IgD-negative memory B cell (primary cell): ENCODE measurements around the gene NLRP11. TPM values are rescaled to one million over a fixed set of nuclear protein-coding genes. Genes with fewer than 3 reads are reported as not detected.

Experiments used
- H3K27ac Mint-ChIP-seq, 3 donors: one replicate each; pipeline ENCODE4 v1.8.0; 2020 to 2022; ENCODE audit warnings: mild to moderate bottlenecking in 3 of 3, mixed read lengths in 3 of 3, moderate library complexity in 1 of 3
- H3K27me3 Mint-ChIP-seq: one replicate; pipeline ENCODE4 v1.8.0; 2021; ENCODE audit warnings: mixed read lengths
- H3K36me3 Mint-ChIP-seq: one replicate; pipeline ENCODE4 v1.8.0; 2020; ENCODE audit warnings: mild to moderate bottlenecking, mixed read lengths
- H3K4me1 Mint-ChIP-seq, 3 donors: one replicate each; pipeline ENCODE4 v1.8.0; 2020 to 2022; ENCODE audit warnings: mixed read lengths in 3 of 3, mild to moderate bottlenecking in 1 of 3
- H3K4me3 Mint-ChIP-seq, 4 donors: one replicate each; pipeline ENCODE4 v1.8.0; 2020 to 2022; ENCODE audit warnings: mild to moderate bottlenecking in 4 of 4, mixed read lengths in 4 of 4, moderate library complexity in 3 of 4
- H3K9me3 Mint-ChIP-seq, 3 donors: one replicate each; pipeline ENCODE4 v1.8.0; 2020 to 2021; ENCODE audit warnings: mixed read lengths in 3 of 3, mild to moderate bottlenecking in 1 of 3
- polyA plus RNA-seq: library from polyadenylated mRNA; unstranded; fragments of 300-500 nt; fragmentation: Illumina TruSeq; gene quantifications from one replicate; pipeline ENCODE4 v1.2.3, GENCODE V29; 2021

NLRP11 gene
- polyA plus RNA-seq: 0.20 TPM

DNA sequence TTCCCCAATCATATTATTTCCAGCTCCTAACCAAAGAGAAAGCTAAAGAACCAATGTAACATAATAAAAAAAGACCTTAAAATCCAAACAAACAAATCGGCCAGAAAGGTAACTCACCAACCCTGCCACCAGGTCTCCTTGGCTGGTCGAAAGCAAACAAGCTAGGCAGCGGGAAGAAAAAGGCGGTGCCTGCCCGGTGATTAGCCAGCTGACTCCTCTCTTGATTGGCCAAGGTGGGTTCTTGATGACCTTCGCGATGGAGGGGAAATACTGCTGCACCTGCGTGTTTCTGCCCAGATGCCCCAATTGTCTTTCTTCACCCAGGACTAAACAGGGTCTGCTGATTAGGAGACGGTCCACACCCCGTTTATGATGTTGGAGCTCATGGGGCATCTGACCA is at the start of gene NLRP11:
TSS of gene NLRP11 (minus strand) at position 154 of the 400 bp plus-strand sequence. CDS start 13,825 bp downstream, outside the sequence.
- Mint-ChIP-seq H3K36me3 (peaks cover 2% of the 10 kb centered on the region), H3K4me1 (peaks cover 0 to 3% (median 0%) of the 10 kb centered on the region in 3 donors), H3K27ac (no peak within 1 kb of the TSS), H3K4me3 (no peak within 1 kb of the TSS), H3K27me3 (peaks cover 2% of the 10 kb centered on the region), H3K9me3 (peaks cover 0 to 2% (median 0%) of the 10 kb centered on the region in 3 donors)

DNA sequence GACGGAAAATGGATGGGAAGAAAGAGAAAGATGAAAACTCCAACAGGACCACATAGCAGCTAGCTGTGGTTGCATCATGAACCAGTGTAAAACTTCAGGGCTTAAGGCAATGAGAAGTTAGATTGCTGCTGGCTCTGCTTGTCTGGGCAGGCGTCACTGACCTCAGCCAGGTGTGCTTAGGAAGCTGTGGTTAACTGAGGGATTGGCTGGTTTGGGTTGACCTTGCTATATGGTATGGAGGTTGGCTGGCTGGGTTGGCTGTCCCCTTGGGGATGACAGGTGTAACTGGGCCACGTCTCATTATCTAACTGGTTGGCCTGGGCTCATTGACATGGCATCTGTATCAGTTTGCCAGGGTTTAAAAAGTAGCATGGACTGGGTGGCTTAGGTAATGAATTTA is 45.4 kb upstream of the NLRP11 start:
- peaks cover 11 to 22% (median 13%) of the 10 kb centered on the region in 3 donors for H3K9me3 Mint-ChIP-seq
- H3K27ac Mint-ChIP-seq: peak overlapping the region in 1 of 3 donors; percentile 3
- H3K4me1 Mint-ChIP-seq: no peaks in the 10 kb centered on the region
- H3K27me3 Mint-ChIP-seq: no peaks in the 10 kb centered on the region
- no peaks in the 10 kb centered on the region for H3K36me3 Mint-ChIP-seq
- no peak overlapping the region for H3K4me3 Mint-ChIP-seq

DNA sequence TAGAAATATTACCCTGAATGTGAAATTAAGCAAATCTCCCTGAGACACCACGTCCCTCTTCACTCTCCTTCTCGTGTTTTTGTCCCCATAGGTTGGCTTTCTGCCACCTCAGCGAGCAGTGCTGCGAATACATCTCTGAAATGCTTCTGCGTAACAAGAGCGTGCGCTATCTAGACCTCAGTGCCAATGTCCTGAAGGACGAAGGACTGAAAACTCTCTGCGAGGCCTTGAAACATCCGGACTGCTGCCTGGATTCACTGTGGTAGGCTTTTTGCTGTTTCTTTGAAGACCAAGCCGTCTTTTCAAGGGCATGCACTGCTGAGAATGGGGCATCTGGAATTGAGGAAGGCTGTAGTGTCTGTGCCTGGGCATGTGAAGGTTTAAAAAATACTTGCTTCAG is 38.9 kb upstream of the NLRP11 start:
- peaks cover 2% of the 10 kb centered on the region for H3K27me3 Mint-ChIP-seq
- H3K4me3 Mint-ChIP-seq: no peak overlapping the region
- peaks cover 3% of the 10 kb centered on the region for H3K36me3 Mint-ChIP-seq
- H3K4me1 Mint-ChIP-seq: no peaks in the 10 kb centered on the region
- H3K9me3 Mint-ChIP-seq: peaks cover 5 to 9% (median 5%) of the 10 kb centered on the region in 3 donors
- no peak overlapping the region for H3K27ac Mint-ChIP-seq

DNA sequence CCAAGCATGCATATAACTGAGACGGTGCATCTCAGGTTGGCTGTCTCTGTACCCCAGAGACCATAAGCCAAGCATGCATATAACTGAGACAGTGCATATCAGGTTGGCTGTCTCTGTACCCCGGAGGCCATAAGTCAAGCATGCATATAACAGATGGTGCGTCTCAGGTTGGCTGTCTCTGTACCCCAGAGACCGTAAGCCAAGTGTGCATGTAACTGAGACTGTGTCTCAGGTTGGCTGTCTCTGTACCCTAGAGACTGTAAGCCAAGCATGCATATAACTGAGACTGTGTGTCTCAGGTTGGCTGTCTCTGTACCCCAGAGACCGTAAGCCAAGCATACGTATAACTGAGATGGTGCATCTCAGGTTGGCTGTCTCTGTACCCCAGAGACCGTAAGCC is 35.3 kb upstream of the NLRP11 start:
- no peak overlapping the region for H3K4me3 Mint-ChIP-seq
- H3K9me3 Mint-ChIP-seq: peaks cover 4 to 12% (median 5%) of the 10 kb centered on the region in 3 donors

DNA sequence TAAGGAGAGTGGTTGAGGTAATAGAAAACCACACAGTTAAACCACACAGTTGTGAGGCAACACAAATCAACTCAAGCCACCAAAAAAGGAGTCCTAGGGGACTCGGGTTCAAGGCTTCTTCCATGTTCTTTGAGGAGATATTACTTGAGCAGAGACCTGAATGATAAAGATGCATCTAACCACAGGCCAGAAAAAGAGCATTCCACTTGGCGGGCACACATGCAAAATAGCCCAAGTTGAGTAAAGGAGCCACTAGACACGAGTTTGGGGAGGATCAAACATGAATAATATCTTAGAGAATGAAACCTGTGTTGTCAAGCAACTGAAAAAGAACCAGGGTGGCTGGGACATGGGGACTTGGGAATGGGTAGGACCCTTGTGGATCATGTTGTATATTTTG is 34.7 kb upstream of the NLRP11 start:
- no peaks in the 10 kb centered on the region for H3K4me1 Mint-ChIP-seq
- peaks cover 4 to 12% (median 5%) of the 10 kb centered on the region in 3 donors for H3K9me3 Mint-ChIP-seq
- no peak overlapping the region for H3K27ac Mint-ChIP-seq
- peaks cover 2% of the 10 kb centered on the region for H3K27me3 Mint-ChIP-seq
- peaks cover 3% of the 10 kb centered on the region for H3K36me3 Mint-ChIP-seq
- no peak overlapping the region for H3K4me3 Mint-ChIP-seq

More for the DNA sequence above, 35.3 kb upstream of the NLRP11 start:
- Mint-ChIP-seq H3K4me1 (no peaks in the 10 kb centered on the region), H3K27me3 (peaks cover 2% of the 10 kb centered on the region), H3K36me3 (peaks cover 3% of the 10 kb centered on the region), H3K27ac (no peak overlapping the region)

DNA sequence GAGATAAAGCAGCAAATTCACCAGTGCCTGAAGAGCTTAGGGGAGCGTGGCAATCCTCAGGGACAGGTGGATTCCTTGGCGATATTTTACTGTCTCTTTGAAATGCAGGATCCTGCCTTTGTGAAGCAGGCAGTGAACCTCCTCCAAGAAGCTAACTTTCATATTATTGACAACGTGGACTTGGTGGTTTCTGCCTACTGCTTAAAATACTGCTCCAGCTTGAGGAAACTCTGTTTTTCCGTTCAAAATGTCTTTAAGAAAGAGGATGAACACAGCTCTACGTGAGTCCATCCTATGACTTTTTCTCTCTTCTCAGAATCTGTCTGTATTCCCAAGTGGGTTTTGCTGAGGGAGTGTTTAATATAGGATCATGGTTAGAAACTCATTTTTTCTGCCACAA is 27.2 kb upstream of the NLRP11 start:
- no peak overlapping the region for H3K4me3 Mint-ChIP-seq
- H3K4me1 Mint-ChIP-seq: peaks cover 10 to 23% (median 18%) of the 10 kb centered on the region in 3 donors
- peaks cover 1% of the 10 kb centered on the region for H3K36me3 Mint-ChIP-seq
- H3K27me3 Mint-ChIP-seq: peaks cover 3% of the 10 kb centered on the region
- peaks cover 0 to 1% (median 0%) of the 10 kb centered on the region in 3 donors for H3K9me3 Mint-ChIP-seq
- peak overlapping the region in 1 of 3 donors; percentile 39 for H3K27ac Mint-ChIP-seq

DNA sequence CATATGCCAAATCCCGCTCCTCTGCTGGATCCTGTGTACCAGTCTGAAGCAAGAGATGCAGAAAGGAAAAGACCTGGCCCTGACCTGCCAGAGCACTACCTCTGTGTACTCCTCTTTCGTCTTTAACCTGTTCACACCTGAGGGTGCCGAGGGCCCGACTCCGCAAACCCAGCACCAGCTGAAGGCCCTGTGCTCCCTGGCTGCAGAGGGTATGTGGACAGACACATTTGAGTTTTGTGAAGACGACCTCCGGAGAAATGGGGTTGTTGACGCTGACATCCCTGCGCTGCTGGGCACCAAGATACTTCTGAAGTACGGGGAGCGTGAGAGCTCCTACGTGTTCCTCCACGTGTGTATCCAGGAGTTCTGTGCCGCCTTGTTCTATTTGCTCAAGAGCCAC is 26.6 kb upstream of the NLRP11 start:
- Mint-ChIP-seq H3K4me3 (no peak overlapping the region), H3K27me3 (peaks cover 3% of the 10 kb centered on the region), H3K4me1 (peaks cover 12 to 25% (median 18%) of the 10 kb centered on the region in 3 donors), H3K9me3 (peaks cover 0 to 1% (median 0%) of the 10 kb centered on the region in 3 donors), H3K36me3 (peaks cover 1% of the 10 kb centered on the region), H3K27ac (peak overlapping the region in 2 of 3 donors; percentile 43 to 46)

DNA sequence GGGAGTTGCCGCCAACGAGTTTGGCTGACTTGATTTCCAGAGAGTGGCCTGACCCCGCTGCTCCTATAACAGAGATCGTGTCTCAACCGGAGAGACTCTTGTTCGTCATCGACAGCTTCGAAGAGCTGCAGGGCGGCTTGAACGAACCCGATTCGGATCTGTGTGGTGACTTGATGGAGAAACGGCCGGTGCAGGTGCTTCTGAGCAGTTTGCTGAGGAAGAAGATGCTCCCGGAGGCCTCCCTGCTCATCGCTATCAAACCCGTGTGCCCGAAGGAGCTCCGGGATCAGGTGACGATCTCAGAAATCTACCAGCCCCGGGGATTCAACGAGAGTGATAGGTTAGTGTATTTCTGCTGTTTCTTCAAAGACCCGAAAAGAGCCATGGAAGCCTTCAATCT is 26.2 kb upstream of the NLRP11 start:
- Mint-ChIP-seq H3K4me1 (peaks cover 12 to 25% (median 18%) of the 10 kb centered on the region in 3 donors), H3K36me3 (peaks cover 1% of the 10 kb centered on the region)

DNA sequence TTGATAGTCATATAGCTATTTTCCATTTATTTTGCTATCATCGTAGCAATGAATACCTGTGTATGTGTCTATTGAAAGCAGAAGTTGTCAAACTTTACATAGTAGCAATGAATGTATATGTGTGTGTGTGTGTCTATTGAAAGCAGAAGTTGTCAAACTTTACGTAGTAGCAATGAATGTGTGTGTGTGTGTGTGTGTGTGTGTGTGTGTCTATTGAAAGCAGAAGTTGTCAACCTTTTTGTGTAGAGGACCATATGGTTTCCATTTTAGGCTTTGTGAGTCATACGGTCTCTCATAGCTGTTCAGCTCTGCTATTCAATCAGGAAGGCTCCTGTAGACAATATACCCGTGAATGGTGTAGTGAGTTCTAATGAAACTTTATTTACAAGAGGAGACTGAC is 25.4 kb upstream of the NLRP11 start:
- peaks cover 0 to 1% (median 0%) of the 10 kb centered on the region in 3 donors for H3K9me3 Mint-ChIP-seq
- H3K27me3 Mint-ChIP-seq: peaks cover 3% of the 10 kb centered on the region
- peak overlapping the region in 3 of 4 donors; percentile 3 to 65 (median 7) for H3K4me3 Mint-ChIP-seq
- H3K4me1 Mint-ChIP-seq: peaks cover 12 to 25% (median 18%) of the 10 kb centered on the region in 3 donors
- peaks cover 1% of the 10 kb centered on the region for H3K36me3 Mint-ChIP-seq
- peak overlapping the region; percentile 27 to 47 (median 43) for H3K27ac Mint-ChIP-seq

More for the DNA sequence above, 26.2 kb upstream of the NLRP11 start:
- Mint-ChIP-seq H3K27me3 (peaks cover 3% of the 10 kb centered on the region), H3K9me3 (peaks cover 0 to 1% (median 0%) of the 10 kb centered on the region in 3 donors), H3K27ac (peak overlapping the region in 1 of 3 donors; percentile 43), H3K4me3 (no peak overlapping the region)

DNA sequence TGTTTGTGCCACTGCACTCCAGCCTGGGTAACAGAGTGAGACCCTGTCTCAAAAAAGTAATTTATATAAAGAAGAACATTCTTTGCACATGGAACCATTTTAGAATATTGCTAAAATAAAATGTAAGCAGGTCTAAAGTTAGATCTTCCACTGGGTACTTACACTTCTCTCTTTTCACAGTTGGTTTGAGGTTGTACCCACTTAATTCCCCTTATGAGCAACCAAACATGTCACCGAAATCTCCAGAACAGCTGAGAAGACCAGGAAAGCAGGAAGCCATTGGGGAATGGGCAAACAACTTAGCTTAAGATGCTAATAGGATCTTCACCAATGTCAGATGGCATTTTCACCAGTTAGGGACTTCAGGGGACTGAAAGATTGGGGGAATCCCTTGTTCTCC is 23.4 kb upstream of the NLRP11 start:
- Mint-ChIP-seq H3K4me1 (peaks cover 12 to 25% (median 18%) of the 10 kb centered on the region in 3 donors), H3K4me3 (peak overlapping the region in 1 of 4 donors; percentile 43), H3K36me3 (peaks cover 1% of the 10 kb centered on the region), H3K27me3 (peaks cover 3% of the 10 kb centered on the region), H3K9me3 (peaks cover 0 to 1% (median 0%) of the 10 kb centered on the region in 3 donors), H3K27ac (peak overlapping the region in 2 of 3 donors; percentile 2 to 14)

DNA sequence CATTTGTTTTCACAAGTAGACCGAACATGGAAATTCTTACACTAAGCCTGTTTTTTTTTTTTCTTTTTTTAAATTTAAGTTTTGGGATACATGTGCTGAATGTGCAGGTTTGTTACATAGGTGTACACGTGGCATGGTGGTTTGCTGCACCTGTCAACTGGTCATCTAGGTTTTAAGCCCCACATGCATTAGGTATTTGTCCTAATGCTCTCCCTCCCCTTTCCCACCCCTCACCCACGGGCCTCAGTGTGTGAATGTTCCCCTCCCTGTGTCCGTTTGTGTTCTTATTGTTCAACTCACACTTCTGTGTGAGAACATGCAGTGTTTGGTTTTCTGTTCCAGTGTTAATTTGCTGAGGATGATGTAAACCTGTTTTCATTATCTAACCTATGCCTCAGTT is 7.1 kb upstream of the NLRP11 start:
- Mint-ChIP-seq H3K4me3 (no peak overlapping the region), H3K27ac (no peak overlapping the region), H3K36me3 (peaks cover 3% of the 10 kb centered on the region), H3K27me3 (peaks cover 3% of the 10 kb centered on the region), H3K9me3 (peaks cover 0 to 13% (median 11%) of the 10 kb centered on the region in 3 donors), H3K4me1 (no peaks in the 10 kb centered on the region)

DNA sequence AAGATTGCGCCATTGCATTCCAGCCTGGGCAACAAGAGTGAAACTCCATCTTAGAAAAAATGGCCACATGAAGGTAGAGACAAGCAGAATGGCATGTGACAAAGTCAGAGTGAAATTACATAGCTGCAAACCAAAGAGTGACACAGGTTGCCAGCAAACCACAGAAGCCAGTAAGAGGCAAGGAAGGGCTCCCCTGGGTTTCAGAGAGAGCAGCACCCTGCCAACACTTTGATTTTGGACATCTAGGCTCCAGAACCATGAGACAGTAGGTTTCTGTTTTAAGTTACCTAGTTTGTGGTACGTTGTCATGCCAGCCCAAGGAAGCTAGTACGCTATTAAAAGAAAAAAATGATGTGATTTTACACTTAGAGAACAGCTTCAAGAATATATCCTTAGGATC is 6.5 kb upstream of the NLRP11 start:
- Mint-ChIP-seq H3K27me3 (peaks cover 3% of the 10 kb centered on the region), H3K4me3 (no peak overlapping the region), H3K9me3 (peaks cover 0 to 10% (median 9%) of the 10 kb centered on the region in 3 donors), H3K4me1 (no peaks in the 10 kb centered on the region), H3K36me3 (peaks cover 3% of the 10 kb centered on the region), H3K27ac (no peak overlapping the region)

DNA sequence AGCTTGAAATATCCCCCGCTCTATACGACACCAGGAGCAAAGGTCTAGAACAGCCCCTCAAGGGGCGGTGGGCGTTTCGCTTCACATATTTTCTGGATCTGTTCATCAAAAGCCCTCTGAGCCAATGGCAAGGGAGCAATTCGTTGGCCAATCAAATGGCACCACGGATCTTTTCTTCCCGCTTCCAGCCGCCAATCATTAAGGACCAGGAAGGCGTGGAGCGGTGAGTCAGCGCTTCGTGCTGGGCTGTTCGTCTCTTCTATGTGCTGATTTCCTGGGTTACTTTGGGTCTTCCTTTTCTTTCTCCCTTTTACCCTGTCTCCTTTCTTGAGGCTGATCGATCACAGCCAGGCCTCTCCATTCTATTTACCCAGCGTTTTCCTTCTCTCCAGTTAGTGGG is 4.5 kb upstream of the NLRP11 start, which contains the start of gene NLRP4:
TSS of gene NLRP4 (plus strand) at position 201 of the 400 bp plus-strand sequence. CDS start 15,541 bp downstream, outside the sequence.
- Mint-ChIP-seq H3K9me3 (peaks cover 0 to 5% (median 3%) of the 10 kb centered on the region in 3 donors), H3K4me1 (no peaks in the 10 kb centered on the region), H3K27me3 (peaks cover 3% of the 10 kb centered on the region), H3K4me3 (no peak within 1 kb of the TSS), H3K27ac (no peak within 1 kb of the TSS), H3K36me3 (no peaks in the 10 kb centered on the region)

DNA sequence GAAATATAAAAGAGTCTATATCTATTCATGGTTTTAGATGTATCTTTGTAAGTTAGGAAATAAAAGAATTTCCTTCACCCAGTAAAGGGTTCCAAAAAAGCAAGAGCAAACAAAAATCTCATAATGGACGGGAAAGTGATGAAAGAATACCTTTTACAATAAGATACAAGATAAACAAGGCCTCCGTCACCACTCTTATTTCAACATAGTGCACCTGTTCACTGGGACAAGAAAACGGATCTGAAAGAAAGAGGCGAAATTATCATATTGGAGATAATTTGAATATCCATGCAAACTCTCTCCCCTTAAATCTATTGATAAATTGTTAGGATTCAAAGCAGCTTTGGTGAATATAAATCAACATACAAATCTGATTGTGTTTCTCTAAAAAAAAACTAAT is 877 bp upstream of the NLRP11 start:
- H3K4me1 Mint-ChIP-seq: peaks cover 0 to 3% (median 0%) of the 10 kb centered on the region in 3 donors
- H3K36me3 Mint-ChIP-seq: peaks cover 2% of the 10 kb centered on the region
- H3K27ac Mint-ChIP-seq: no peak overlapping the region
- H3K4me3 Mint-ChIP-seq: no peak overlapping the region
- H3K27me3 Mint-ChIP-seq: peaks cover 2% of the 10 kb centered on the region
- H3K9me3 Mint-ChIP-seq: peaks cover 0 to 2% (median 0%) of the 10 kb centered on the region in 3 donors

DNA sequence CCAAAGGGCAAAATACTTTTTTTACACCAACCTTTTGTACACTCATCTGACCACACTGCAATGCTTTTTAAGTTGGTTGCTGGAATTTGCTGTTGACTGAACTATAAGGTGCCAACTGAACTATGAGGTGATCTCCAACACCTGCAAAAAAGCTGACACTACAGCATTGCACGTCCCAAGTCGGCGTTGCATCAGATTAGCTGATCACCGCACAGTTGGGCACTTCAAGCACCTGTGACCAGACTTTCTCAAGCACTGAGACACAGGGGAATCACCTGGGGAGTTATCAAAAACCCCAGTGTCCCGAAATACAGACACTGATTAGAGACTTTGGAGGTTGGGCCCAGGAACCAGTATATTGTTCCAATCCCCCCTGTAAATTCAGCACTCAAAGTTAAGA is 1.1 kb downstream of the NLRP11 start:
- no peak overlapping the region for H3K4me3 Mint-ChIP-seq
- peaks cover 0 to 2% (median 0%) of the 10 kb centered on the region in 3 donors for H3K9me3 Mint-ChIP-seq
- H3K27me3 Mint-ChIP-seq: peaks cover 2% of the 10 kb centered on the region
- H3K36me3 Mint-ChIP-seq: peaks cover 2% of the 10 kb centered on the region
- H3K27ac Mint-ChIP-seq: no peak overlapping the region
- peaks cover 0 to 3% (median 0%) of the 10 kb centered on the region in 3 donors for H3K4me1 Mint-ChIP-seq

DNA sequence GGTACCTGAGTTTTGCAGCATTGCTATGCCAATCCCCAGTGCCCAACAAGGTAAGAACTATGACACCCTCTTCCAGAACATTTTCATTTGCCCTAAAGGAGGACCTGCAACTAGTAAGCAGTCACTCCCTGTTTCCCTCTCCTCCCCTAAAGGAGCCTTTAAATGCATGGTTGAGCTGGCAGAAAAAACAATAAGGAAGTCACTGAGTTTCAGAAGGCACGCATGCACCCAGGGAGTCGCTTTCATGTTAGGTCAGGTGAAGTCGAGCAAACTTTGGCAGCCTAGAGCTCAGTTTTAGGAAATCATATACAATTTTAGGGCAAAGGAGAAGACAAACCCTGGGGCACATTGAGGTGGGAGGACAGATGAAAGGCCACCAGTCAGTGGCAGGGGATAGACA is 11.8 kb downstream of the NLRP11 start:
- no peaks in the 10 kb centered on the region for H3K36me3 Mint-ChIP-seq
- peaks cover 0 to 4% (median 2%) of the 10 kb centered on the region in 3 donors for H3K9me3 Mint-ChIP-seq
- no peak overlapping the region for H3K27ac Mint-ChIP-seq
- H3K4me3 Mint-ChIP-seq: peak overlapping the region in 2 of 4 donors; percentile 54 to 74
- H3K4me1 Mint-ChIP-seq: peaks cover 9 to 15% (median 12%) of the 10 kb centered on the region in 3 donors
- peaks cover 11% of the 10 kb centered on the region for H3K27me3 Mint-ChIP-seq
